HG03108 (cell line): ENCODE data around the gene RSPO4.

Source experiments
- ATAC-seq: cut with Tn5 transposase; IDR thresholded peaks from one replicate; pipeline ENCODE4 v1.9.1; 2021; ENCODE audit warnings: moderate library complexity; ENCODE audit not compliant: unreplicated experiment

Gene RSPO4

DNA sequence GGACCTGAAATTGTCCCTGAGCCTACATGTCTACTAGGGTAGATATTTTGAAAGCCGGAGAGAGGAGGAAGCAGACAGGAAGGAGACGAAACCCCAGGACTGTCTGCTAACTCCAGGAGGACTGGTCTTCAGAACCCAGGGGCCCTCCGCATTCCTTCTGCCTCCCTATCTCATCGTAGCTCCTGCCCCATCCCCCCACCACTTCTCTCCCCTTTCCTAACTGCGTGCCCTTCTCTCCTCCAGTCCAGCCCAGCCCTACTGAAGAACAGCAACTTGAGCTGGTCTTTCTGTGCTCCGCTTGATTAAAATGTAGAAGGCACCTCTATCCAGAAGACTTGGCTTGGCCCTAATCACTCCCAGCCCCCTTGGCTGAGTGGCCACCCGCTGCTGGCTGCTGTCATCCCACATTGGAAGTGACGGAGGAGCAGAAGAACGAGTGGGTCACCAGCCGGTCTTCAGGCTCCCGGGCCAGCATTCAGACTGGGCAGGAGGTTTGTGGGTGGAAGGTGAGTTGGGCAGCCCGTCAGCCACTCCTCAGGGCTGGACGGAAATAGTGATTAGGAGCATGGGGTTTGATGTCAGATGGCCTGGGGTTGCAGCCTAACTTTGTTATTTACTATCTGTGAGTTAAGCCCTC, 57.2 kb downstream of the RSPO4 start:
- ATAC-seq, result no peak

DNA sequence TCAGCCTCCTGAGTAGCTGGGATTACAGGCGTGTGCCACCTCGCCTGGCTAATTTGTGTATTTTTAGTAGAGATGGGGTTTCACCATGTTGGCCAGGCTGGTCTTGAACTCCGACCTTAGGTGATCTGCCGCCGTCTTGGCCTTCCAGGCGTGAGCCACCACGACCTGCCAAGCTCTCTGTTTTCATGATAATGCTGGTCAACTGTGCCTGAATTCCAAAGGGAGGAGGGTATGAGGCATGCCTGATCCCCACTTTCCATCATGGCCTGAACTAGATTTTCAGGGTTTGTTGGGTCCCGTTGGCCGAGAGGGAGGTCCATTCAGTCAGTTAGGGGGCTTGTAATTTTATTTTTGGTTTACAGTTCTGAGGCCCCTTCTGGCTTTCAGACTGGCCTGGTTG, 58.0 kb downstream of the RSPO4 start:
- ATAC-seq, result no peak

DNA sequence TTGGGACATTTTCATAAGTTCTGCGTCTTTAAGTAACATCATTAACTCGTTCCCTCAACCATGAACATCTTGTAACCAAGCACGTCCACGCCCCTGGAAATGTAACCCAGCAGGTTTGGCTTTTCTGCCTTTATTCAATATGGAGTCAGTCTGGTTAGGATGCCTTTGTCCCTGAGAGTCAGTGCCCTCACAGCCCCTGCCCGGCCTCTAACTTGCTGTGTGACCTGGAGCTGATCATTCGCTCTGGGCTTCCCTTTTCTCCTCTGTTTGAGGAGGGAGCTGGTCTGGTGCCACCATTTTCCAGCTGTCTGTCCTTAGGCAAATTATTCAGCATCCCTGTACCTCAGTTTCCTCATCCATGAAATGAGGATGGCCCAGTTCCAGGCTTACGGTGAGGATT, 59.5 kb downstream of the RSPO4 start:
- ATAC-seq, result no peak

DNA sequence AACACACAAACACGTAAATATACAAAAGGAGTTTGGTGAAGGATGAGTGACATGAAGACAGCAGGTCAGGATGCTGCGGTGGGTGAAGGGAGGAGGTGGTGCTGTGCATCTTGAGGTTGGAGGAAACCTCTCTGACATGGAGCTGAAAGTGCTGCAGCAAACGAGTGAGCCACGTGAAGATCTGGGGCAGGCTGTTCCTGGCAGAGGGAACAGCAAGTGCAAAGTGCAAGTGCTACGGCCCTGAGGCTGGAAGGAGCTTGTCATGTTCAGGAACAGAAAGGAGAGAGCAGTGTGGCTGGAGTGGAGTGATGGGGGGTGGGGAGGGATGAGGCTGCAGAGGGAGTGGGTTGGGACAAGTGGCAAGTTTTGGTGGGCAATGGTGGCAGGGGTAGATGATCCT, 61.2 kb downstream of the RSPO4 start:
- ATAC-seq, result no peak

DNA sequence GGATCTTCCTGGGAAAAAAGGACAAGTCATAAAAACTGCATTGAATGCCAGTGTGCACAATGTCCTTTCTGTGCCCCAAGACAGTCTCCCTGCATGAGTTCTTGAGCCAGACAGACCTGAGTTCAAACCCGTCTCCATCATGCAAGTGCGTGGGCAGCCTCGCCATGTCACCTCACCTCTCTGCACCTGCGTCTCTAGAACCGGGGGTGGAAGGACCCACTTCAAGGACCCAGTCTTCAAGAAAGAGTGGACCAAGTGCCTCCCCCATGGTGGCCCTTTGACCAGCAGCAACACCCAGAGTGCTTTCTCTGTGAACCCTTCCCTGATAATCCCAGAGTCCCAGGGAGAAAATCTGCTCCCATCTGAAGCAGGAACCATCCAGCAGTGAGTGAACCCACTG, 62.5 kb downstream of the RSPO4 start:
- ATAC-seq, result no peak

DNA sequence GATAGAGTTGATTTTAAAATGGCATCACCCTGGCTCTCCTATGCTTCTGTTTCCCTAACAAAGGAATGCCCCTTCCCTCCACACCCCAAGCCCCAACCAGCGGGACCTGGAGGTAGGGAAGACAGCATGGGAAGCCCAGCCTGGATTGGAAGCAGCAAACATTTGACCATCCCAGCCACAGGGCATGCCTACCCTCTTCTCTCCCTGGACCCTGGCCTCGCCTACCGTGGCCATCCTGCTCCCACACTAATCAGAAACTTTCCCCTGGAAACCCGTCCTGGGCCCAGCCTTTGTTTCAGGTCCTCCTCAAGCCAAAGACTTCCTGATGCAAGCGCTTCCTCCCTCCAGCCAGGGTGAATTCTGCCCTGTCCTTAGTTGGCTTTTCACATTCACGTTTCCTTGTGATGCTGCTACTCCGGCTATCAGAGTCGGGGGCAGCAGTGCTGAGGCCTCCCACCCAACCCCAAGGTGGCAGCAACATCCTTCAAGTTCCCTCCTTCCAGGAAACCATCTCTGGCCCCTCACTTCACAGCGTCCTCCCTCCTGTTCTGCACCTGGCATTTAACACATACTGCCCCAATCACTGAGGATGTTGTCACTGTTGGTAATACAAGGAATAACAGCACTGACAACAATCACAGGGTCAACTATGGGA, 67.8 kb downstream of the RSPO4 start:
- no peak for ATAC-seq

DNA sequence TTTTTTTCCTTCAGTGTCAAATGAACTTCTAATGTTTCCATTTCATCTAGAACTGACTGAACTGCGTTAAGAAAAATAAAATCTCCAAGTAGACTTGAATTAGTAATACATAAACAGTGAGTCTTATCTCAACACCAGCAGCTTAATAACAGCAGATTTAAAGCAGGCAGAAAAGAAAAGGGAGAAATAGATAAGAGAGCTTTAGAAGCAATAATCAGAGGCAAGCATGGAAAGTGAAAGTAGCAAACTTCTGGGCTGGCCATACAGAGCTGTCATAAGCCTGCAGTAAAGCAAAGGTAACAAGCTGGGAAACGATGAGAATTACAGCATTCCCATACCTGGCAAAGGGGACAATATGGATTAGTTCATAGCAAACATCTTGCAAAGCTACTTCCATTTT, 69.1 kb downstream of the RSPO4 start:
- no peak for ATAC-seq

DNA sequence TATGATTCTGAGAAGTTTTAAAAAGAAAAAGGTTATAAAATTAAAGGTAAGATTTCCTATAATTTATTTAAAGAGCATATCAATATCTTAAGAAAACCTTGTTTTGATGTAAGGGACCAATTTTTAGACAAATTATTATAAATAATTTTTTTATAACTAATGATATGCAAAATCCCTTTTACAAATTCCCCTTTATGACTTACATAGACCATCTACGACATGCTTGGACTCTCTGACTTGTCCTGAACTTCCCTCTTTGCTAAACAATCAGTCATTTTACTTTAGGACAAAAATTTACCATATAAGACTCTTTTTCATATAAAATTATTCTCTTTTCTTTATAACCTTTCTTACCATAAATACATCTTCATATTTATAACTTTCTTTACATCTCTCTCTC, 70.7 kb downstream of the RSPO4 start:
- no peak for ATAC-seq

DNA sequence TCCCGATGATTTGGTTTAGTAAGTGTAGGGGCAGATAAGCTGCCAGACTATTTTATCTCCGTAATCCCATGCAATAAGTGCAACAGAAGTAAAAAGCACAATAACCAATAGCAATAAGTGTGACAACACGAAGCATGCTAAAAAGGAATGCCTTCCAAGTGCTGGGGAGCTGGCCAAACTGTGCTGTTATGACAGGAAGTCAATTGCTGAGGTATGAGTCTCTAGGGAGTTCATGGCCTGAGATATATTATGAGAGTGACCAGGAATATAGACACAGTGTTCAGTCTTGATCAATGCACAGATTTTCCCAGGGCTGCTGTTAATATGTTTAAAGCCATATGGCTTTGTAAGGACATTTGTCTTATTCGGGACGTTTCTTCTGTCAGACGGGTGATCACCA, 75.4 kb downstream of the RSPO4 start:
- ATAC-seq, result no peak

DNA sequence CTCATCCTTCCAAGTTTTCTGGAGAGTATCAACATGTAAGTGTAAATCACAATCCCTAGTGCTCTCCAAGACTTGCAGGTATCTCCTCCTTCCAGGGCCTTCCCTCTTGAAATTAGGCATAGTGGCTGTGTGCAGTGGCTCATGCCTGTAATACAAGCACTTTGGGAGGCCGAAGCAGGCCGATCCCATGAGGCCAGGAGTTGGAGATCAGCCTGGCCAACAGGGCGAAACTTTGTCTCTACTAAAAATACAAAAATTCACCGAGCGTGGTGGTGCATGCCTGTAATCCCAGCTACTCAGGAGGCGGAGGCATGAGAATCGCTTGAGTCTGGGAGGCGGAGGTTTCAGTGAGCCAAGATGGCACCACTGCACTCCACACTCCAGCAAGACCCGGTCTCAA, 76.6 kb downstream of the RSPO4 start:
- no peak for ATAC-seq

DNA sequence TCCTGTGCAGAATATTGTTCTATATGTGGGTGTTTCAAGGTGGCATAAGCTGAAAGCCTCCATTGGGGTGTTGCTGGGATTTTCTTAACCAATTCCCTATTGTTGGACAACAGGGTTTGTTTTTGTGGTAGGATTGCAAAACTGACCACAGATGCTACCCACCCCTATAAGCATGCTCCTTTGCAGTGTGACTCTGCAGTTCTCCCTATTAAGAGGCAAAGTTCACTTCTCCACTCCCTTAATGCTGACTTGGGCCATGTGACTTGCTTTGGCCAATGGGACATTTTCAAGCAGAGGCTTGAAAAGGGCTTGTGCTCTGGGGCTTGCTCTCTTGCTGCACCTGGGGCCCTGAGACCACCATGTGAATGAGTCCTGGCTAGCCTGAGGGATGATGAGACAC, 77.5 kb downstream of the RSPO4 start:
- ATAC-seq, result no peak

DNA sequence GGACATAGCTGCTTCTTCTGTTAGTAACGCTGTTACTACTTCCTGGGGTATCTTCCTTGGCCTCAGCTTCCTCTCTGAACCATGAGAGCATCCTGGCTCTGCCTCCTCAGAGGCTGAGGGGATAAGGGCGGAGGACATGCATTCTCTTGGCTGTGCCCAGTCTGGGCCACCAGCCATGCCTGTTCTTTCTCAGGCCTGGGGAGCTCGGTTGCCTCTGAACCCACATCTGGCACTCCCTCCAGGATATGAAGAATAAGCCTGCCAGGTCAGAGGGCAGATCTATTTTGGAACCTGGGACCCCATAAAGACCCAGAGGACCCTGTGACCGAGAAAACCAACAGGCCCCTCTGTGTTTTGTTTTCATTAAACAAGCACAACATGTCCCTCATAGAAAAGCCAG, 79.3 kb downstream of the RSPO4 start:
- ATAC-seq, result no peak

DNA sequence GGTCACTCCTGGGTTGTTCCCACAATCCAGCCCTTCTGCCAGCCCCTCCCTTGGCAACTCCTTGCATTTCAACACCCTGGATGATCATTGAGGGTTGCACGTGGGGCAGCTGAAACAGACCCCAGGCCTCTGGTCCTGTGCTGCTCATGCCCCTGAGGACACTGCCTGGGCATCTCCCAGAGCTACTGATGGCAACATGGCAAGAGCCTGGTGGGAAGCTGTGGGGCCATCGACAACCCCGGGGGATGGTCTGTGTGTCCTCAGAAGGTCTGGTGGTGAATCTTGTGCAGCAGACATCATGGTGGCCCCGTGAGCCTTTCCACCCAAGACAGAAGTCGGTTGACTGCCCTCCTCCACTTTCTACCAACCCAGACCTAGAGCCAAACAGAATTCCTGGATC, 81.0 kb downstream of the RSPO4 start:
- no peak for ATAC-seq

DNA sequence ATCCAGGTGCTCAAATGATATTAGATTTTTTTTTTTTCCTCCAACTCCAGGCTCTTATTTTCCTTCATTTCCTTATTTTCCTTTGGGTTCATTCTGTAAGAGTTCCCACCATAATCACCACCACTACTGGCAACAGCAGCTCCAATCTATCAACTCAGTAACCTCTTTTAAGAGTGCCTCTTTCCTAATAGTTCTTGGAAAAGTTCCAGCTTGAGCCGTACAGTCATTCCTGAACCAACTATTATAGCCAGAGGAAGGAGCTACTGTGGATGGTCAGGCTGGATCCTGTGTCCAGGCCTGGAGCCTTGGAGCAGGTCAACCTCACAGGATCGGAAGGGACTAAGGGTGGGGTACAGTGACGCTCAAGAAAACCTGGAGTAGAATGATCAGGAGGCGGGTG, 81.8 kb downstream of the RSPO4 start:
- no peak for ATAC-seq

DNA sequence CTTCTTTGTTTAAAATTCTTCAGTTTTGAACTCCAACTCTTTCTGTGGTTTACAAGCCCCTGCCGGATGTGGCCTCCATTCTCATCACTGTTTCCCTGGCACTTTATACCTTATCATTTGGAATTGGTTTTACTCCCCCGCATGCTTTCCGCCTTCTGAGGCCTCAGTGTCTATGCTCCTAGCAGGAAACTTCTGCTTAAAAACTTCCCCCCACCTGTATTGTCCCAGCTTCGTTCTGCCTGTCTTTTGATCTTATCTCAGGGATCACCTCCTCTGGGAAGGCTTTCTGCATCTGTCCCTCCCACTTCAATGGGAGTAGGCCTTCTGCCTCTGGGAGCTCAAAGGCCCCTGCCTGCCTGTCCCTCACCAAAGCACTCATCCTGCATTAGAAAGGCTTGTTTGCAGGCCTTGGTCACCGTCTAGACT, 82.6 kb downstream of the RSPO4 start:
- no peak for ATAC-seq

DNA sequence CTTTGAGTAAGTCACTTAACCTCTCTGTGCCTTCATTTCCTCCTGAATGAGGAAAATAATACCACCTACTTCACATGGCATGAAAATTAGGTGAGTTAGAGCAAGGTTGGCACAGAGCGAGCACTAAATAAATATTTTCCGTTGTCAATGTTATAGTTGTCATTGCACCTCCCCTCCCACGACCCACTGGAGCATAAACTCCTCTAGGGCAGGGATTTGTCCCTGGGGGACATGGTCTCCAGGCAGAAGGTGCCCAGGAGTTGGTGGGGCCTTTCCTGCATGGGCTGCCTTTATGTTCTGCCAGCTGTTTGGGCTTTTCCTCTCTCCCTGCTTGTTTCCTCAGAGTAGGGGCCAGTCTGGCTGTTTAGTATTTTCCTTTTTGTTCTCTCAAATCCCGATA, 84.7 kb downstream of the RSPO4 start:
- ATAC-seq, result no peak

DNA sequence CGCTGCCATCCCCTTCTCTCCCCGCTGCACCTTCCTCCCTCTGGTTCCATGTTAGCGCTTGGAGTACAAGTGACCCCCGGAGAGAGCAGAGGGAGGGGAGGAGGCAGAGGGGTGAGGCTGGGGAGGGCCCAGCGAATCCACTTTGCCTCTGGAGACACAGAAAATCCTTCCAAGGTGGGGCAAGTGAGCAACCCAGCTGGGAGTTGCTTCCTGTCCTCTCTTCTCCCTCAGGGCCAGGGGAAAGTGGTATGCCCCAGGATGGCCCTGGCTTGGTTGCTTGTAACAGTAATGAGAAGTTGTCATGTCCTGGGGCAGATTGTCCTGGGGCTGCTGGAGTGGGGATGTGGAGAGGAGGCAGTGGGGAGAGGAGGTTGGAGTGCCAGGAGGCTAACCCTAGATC, 85.3 kb downstream of the RSPO4 start:
- no peak for ATAC-seq

DNA sequence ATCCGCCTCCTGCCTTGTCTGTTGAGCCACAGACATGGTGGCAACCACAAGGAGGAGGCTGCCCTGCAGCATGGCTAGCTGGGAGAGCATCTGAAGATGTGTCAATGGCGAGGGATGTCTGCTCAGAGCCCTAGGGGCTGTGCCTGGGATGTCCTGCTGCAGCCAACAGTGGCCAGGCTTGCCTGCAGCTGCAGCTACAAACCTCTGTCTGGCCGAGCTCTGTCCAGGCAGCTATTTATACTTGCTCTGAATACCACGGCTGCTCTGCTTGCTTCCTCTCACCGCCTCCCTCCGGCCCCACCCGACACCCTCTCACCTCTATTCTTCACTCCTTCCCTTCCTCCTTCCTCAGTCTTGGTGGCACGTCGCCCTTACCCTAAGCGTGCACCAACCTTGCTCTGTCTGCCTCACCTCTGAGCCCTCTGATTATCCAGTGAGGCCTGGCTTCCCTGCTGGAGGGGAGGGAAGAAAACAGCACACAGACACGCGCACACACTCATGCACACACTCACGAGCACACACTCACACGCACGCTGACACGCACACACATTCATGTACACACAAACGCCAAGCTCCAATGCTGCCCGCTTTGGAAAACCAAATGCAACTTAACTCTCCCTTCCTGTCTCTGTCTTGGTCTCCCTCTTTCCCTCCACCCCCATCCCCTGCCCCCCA, 85.8 kb downstream of the RSPO4 start, which contains the start of gene ANGPT4:
Gene ANGPT4, minus strand, starts transcription at position 210 of the 675 bp plus-strand sequence. Its CDS starts 120 bp downstream, at position 90.
- no peak for ATAC-seq

DNA sequence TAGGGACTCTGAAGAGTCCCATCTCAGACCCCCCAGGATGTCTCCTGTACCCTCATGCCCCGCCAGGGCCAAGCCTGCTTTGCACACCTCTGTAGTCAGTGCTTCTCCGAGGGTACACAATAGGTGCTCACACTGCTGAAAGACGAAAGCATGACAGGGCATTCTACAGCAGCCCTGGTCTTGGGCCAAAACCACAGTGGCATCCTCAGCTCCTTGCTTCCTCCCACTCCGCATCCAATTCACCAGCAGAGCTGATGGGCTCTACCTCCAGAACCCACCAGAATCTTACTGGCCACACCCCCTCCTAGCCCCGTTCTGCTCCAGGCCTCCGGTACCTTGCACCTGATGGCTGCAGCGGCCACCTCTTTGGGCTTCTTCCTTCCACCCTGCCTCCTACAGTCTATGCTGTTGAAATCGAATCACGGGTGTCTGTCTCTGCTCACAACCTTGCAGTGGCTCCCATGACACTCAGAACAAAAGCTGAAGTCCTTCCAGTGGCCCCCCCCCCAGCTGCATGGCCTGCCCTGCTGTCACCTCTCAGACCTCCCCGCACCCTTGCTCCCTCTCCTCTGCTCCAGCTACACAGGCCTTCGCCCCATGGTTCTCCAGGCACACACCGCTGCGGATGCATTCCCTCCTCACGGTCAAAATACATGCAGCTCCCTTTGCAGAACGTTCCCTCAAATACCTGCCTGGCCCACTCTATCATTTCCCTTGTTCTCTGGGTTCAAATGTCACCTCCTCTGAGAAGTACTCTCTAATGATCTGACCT, 87.2 kb downstream of the RSPO4 start:
- ATAC-seq, result no peak

DNA sequence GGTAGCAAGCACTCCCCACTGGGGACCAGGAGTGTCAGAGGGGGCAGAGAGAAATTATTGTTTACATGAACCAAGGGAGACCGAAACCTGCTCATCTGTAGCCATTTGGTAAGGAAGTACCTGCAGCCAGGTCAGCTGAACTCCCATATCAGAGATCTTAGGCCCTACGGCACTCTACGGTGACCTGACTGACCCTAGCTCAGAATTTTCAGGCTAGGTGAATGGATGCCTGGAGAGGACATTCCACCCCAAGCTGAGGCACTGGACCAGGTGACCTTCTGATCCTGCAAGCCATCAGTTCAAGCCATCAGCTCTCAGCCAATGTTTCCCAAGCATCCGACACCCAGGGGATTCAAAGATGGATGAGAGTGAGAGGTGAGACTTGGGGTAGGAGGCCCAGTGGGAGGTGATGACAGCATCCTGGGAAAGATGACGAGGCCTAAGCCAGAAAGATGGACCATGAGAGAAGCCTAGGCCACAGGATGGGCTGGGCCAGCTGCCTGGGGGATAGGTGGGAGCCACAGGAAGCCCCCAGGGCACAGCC, 88.7 kb downstream of the RSPO4 start:
- ATAC-seq, result no peak

DNA sequence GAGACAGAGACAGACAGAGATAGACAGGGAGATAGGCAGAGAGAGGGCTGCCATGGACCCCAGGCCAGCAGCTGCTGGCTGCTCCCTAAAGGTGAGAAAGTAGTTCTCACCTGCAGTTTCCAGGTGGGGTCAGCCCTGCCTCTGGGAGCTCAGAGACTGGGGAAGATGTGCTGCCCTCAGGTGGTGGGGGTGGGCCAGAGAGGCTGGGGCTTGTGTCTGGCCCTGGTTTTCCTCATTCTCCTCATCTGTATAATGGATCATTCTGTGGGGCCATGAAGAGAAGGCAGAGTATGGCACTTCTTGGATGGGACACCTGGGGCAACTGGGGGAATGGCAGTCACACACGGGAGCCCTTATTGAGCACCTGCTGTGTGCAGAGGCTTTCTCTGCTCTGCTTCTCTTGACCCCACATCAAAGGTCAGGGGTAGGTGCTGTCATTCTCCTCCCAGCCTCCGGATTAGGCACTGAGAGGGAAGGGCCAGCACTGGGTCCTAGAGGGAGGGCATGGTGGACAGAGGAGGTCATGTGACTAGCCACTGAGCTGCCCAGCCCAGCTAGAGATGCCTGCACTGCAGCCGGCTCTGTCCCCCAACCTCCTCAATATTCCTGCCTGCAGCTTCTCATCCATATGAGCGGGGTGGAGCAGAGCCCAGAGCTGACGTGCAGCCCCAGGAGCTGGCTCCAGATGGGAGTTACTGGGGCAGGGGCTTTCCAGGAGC, 90.1 kb downstream of the RSPO4 start:
- no peak for ATAC-seq
